MM.1S (cell line): ENCODE results near the gene TMEM72.

ENCODE experiments used
- EZH2 ChIP-seq: fragments of 300-600 bp; sonication (generic); optimal IDR thresholded peaks from 2 replicates; pipeline ENCODE3; 2017; ENCODE audit warnings: low read depth, mild to moderate bottlenecking, antibody characterized with exemption, low read length, mixed read lengths
- TF ChIP-seq, protein P1 (sequence below): fragments of 300-600 bp; sonication (generic); IDR thresholded peaks from 2 replicates; pipeline ENCODE4 v1.5.1; 2016; ENCODE audit warnings: antibody characterized with exemption, low read length, mixed read lengths

DNA sequence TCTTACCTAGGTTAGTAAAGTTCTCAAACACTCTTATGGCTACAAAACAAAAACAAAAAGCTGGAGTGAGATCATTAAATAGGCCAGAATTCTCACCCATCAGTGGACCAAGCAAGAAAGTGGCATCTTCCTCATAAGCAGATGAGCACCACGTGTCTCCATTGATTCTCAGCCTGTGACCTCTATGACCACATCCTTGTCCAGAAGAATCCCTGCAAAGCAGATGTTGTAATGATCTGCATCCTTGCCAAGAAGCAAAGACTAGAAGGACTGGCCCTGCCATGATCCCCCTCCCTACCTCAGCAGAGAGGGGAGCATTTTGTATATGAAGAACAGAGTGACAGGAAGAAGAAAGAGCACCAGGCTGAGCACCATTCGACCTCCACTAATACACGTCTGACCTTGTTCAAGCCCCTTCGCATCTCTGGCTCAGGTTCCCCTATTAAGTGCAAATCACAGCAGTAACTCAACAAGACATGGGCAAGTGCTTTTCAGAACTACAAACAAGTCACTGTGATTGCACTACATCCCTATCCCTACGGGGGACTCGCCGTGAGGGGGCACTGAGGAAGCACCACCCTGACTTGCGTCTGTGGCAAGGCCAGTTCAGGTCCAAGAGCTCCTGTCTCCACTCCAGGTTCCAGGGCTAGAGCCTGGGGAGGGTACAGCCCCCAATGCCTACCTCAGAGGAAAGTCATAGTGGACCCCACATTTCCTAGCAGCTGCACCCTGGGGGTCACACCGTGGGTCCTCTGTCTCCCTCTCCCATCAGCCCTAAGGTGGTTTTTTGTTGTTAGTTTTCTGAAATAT is 26.3 kb downstream of the TMEM72 start:
- TF ChIP-seq, protein P1, sequence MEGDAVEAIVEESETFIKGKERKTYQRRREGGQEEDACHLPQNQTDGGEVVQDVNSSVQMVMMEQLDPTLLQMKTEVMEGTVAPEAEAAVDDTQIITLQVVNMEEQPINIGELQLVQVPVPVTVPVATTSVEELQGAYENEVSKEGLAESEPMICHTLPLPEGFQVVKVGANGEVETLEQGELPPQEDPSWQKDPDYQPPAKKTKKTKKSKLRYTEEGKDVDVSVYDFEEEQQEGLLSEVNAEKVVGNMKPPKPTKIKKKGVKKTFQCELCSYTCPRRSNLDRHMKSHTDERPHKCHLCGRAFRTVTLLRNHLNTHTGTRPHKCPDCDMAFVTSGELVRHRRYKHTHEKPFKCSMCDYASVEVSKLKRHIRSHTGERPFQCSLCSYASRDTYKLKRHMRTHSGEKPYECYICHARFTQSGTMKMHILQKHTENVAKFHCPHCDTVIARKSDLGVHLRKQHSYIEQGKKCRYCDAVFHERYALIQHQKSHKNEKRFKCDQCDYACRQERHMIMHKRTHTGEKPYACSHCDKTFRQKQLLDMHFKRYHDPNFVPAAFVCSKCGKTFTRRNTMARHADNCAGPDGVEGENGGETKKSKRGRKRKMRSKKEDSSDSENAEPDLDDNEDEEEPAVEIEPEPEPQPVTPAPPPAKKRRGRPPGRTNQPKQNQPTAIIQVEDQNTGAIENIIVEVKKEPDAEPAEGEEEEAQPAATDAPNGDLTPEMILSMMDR = no peak
- TF ChIP-seq EZH2 = no peak
